HCT116 (cell line): ENCODE results near the gene SAE1. TPM values are rescaled to one million over a fixed set of nuclear protein-coding genes. Genes with fewer than 3 reads are reported as not detected.
"Not testable (repeated sequence)": the region's sequence is repeated elsewhere in the genome, so short reads cannot be mapped to it uniquely, and the experiment has no call there.

Source experiments
- ATAC-seq: fragments of 200-7000 bp; cut with Tn5 transposase; 2 replicates; pipeline ENCODE4 v1.9.1; 2020; ENCODE audit warnings: mild to moderate bottlenecking, moderate library complexity
- BruUV-seq: library from RNA; stranded (reverse); fragments of 400-500 nt; replicated peaks from 2 replicates; lab custom pipeline; 2021; lab: Mats Ljungman, UMichigan
- CTCF ChIA-PET: fragments of 300-600 bp; sonication (Branson Sonifier 250); formaldehyde crosslinking; loops from one replicate; lab custom pipeline; 2021; ENCODE audit warnings: antibody characterized with exemption; lab: Charles Lee
- POLR2A ChIA-PET: fragments of 300-600, 350-600 bp; sonication (Branson Sonifier 250); formaldehyde crosslinking; loops from one replicate; lab custom pipeline; 2021; ENCODE audit warnings: antibody characterized with exemption; lab: Charles Lee
- RAD21 ChIA-PET, 2 experiments: fragments of 300-600 bp; sonication (Branson Sonifier 250); formaldehyde crosslinking; loops; one replicate each; lab custom pipeline; 2023; ENCODE audit warnings: low total read pairs in 2 of 2; ENCODE audit not compliant: uncharacterized antibody in 2 of 2, unreplicated experiment in 2 of 2, low non-redundant PET in 1 of 2; lab: Charles Lee
- DNase-seq: peaks from one replicate; pipeline ENCODE4 v3.0.0-alpha.2; 2010; ENCODE audit warnings: low read depth, low spot score
- H2AFZ ChIP-seq: fragments of 200-600 bp; shearing (Covaris generic), sonication (generic); 2 replicates; pipeline ENCODE4 v1.6.1; 2017; ENCODE audit warnings: low read depth, mixed run types, mixed read lengths, antibody characterized with exemption, low read length; ENCODE audit not compliant: poor library complexity, severe bottlenecking
- H3K27ac ChIP-seq: 2 replicates; pipeline ENCODE4 v1.5.1; 2012; ENCODE audit warnings: low read depth, low read length
- H3K27me3 ChIP-seq: fragments of 200-600 bp; sonication (generic); 2 replicates; pipeline ENCODE4 v1.6.1; 2016; ENCODE audit warnings: mixed run types, low read length, mixed read lengths; ENCODE audit not compliant: insufficient read depth
- H3K36me3 ChIP-seq, 2 experiments: fragments of 200-500 bp in 1 of 2; fragments of 200-600 bp in 1 of 2; sonication (Bioruptor generic) in 1 of 2; sonication (generic) in 1 of 2; 2 replicates each; pipeline versions ENCODE4 v1.5.1 to v1.6.1; 2014 to 2016; ENCODE audit warnings: low read length in 2 of 2, inconsistent platforms in 1 of 2, mixed read lengths in 1 of 2, mixed run types in 1 of 2; ENCODE audit not compliant: insufficient read depth in 2 of 2, control insufficient read depth in 1 of 2
- H3K4me1 ChIP-seq, 2 experiments: fragments of 200-600 bp in 1 of 2; sonication (generic) in 1 of 2; 2 replicates each; pipeline versions ENCODE4 v1.5.1 to v1.6.1; 2012 to 2017; ENCODE audit warnings: low read length in 2 of 2, inconsistent platforms in 1 of 2, mild to moderate bottlenecking in 1 of 2, mixed read lengths in 1 of 2, mixed run types in 1 of 2, moderate library complexity in 1 of 2; ENCODE audit not compliant: insufficient read depth in 2 of 2, control insufficient read depth in 1 of 2
- H3K4me2 ChIP-seq: fragments of 200-600 bp; sonication (generic); 2 replicates; pipeline ENCODE4 v1.6.1; 2017; ENCODE audit warnings: mixed run types, low read length, mixed read lengths
- H3K4me3 ChIP-seq, 2 experiments: fragments of 200-600 bp in 1 of 2; sonication (generic) in 1 of 2; replicated peaks in 1 of 2; 2 replicates each; pipeline ENCODE4 v1.5.1; 2011 to 2016; ENCODE audit warnings: low read length in 2 of 2, control low read depth in 1 of 2, low read depth in 1 of 2, mild to moderate bottlenecking in 1 of 2, mixed read lengths in 1 of 2, mixed run types in 1 of 2
- H3K79me2 ChIP-seq: fragments of 200-600 bp; sonication (generic); 2 replicates; pipeline ENCODE4 v1.6.1; 2017; ENCODE audit warnings: mild to moderate bottlenecking, mixed run types, low read length, moderate library complexity, mixed read lengths; ENCODE audit not compliant: insufficient read depth
- H3K9ac ChIP-seq: fragments of 200-600 bp; sonication (generic); 2 replicates; pipeline ENCODE4 v1.6.1; 2016; ENCODE audit warnings: low read length, mixed read lengths
- H3K9me2 ChIP-seq: fragments of 200-600 bp; sonication (generic), shearing (Covaris generic); 2 replicates; pipeline ENCODE4 v1.6.1; 2017; ENCODE audit warnings: mixed run types, mild to moderate bottlenecking, moderate library complexity; ENCODE audit not compliant: insufficient read depth
- H3K9me3 ChIP-seq, 2 experiments: fragments of 200-500 bp in 1 of 2; fragments of 200-600 bp in 1 of 2; sonication (Bioruptor generic) in 1 of 2; sonication (generic) in 1 of 2; 2 replicates each; pipeline ENCODE4 v1.6.1; 2014 to 2017; ENCODE audit warnings: low read length in 2 of 2, mixed read lengths in 2 of 2, inconsistent platforms in 1 of 2, low read depth in 1 of 2, mild to moderate bottlenecking in 1 of 2, mixed run types in 1 of 2, moderate library complexity in 1 of 2; ENCODE audit not compliant: control insufficient read depth in 1 of 2, insufficient read depth in 1 of 2
- H4K20me1 ChIP-seq: fragments of 200-600 bp; sonication (generic), shearing (Covaris generic); 2 replicates; pipeline ENCODE4 v1.6.1; 2017; ENCODE audit warnings: mixed run types, mild to moderate bottlenecking, moderate library complexity; ENCODE audit not compliant: insufficient read depth
- CBX3 ChIP-seq: IDR thresholded peaks from 2 replicates; pipeline ENCODE4 v1.6.1; 2012; ENCODE audit warnings: low read depth
- EGR1 ChIP-seq: IDR thresholded peaks from 2 replicates; pipeline ENCODE4 v1.6.1; 2012; ENCODE audit warnings: low read depth
- ELF1 ChIP-seq: IDR thresholded peaks from 2 replicates; pipeline ENCODE4 v1.6.1; 2012; ENCODE audit warnings: low read depth, borderline replicate concordance
- MAX ChIP-seq: IDR thresholded peaks from 2 replicates; pipeline ENCODE4 v1.6.1; 2012
- POLR2AphosphoS5 ChIP-seq: IDR thresholded peaks from 2 replicates; pipeline ENCODE4 v1.6.1; 2011; ENCODE audit warnings: mild to moderate bottlenecking, low read depth, low read length, moderate library complexity
- RAD21 ChIP-seq: IDR thresholded peaks from 2 replicates; pipeline ENCODE4 v1.6.1; 2012; ENCODE audit warnings: low read depth, mild to moderate bottlenecking
- intact Hi-C: fragments of 100-400 bp; cut with micrococcal nuclease; formaldehyde crosslinking; loops from 2 replicates; pipeline ENCODE4 v1.10.0; 2022
- total RNA-seq: library from RNA; stranded (reverse); gene quantifications from one replicate; pipeline ENCODE4 v1.2.1, GENCODE V29; 2021; ENCODE audit not compliant: unreplicated experiment
- TF ChIP-seq, protein P1 (sequence below), 3 experiments: fragments of 200-600 bp in 1 of 3; sonication (generic) in 1 of 3; IDR thresholded peaks in 2 of 3; conservative IDR thresholded peaks in 1 of 3; 2 replicates each; pipeline ENCODE4 v1.5.1; 2012 to 2017; ENCODE audit warnings: low read depth in 2 of 3, low read length in 2 of 3, antibody characterized with exemption in 1 of 3, borderline replicate concordance in 1 of 3, control low read depth in 1 of 3, mild to moderate bottlenecking in 1 of 3, mixed read lengths in 1 of 3, mixed run types in 1 of 3, moderate library complexity in 1 of 3; ENCODE audit not compliant: insufficient read depth in 1 of 3

SAE1 gene
- total RNA-seq, 1 experiment from 2014 or later, result 213 TPM

- TF ChIP-seq, protein P1, sequence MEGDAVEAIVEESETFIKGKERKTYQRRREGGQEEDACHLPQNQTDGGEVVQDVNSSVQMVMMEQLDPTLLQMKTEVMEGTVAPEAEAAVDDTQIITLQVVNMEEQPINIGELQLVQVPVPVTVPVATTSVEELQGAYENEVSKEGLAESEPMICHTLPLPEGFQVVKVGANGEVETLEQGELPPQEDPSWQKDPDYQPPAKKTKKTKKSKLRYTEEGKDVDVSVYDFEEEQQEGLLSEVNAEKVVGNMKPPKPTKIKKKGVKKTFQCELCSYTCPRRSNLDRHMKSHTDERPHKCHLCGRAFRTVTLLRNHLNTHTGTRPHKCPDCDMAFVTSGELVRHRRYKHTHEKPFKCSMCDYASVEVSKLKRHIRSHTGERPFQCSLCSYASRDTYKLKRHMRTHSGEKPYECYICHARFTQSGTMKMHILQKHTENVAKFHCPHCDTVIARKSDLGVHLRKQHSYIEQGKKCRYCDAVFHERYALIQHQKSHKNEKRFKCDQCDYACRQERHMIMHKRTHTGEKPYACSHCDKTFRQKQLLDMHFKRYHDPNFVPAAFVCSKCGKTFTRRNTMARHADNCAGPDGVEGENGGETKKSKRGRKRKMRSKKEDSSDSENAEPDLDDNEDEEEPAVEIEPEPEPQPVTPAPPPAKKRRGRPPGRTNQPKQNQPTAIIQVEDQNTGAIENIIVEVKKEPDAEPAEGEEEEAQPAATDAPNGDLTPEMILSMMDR (IDR thresholded peaks at IDR 0.05 in 2 of 3, conservative IDR thresholded peaks at IDR 0.05 in 1 of 3; ENCODE audit: borderline replicate concordance in 1 of 3, insufficient read depth in 1 of 3, low read depth in 2 of 3, low read length in 2 of 3), result peak; percentile 87 to 97 (median 97)
- TF ChIP-seq POLR2AphosphoS5, result peak; percentile 52; the same call in 1 of the 2 replicates
Measured at GRCh38 chr19:47243776-47244547, 113.3 kb downstream of the SAE1 start (continued).

DNA sequence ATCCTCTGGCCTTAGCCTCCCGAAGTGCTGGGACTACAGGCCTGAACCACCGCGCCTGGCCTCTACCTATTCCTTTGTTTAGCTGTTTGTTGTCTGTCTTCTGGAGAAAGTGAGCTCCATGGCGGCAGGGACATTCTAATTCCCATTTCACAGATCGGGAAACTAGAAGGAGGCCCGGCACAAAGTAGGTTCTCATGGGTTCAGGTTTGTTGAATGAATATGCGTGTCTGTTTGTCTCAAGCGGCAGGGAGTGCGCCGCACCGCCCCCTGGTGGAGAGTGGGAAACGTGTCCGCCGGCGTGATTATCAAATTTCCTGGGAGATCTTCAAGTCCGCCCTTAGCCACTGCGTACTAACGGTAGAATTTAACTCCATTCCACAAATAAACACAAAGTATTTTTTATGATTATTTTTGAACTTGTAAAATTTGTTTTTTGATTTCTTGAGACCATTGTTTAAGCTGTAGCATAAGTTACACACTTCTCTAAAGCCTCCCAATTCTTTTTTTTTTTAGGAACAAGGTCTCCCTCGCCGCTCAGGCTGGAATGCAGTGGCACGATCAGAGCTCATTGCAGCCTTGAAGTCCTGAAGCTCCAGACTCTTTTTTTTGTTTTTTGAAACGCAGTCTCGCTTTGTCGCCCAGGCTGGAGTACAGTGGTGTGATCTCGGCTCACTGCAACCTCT, 116.8 kb downstream of the SAE1 start:
- no peaks in the 10 kb centered on the region for H3K9me2 ChIP-seq
- no peak for DNase-seq
- no peak overlapping the region for H3K4me3 ChIP-seq
- H3K4me2 ChIP-seq, result peak overlapping the region; percentile 29; the same call in 1 of the 2 replicates
- H3K4me1 ChIP-seq, result peaks cover 21 to 38% of the 10 kb centered on the region in 2 experiments; a peak in 3 of 4 replicates
- ChIA-PET POLR2A (interaction anchor here (1.3 kb wide), 1 partner anchor 21 kb away, joined by 8 read pairs; no protein-coding TSS in a partner anchor), RAD21 (no interaction called here), CTCF (interaction anchor here (0.7 to 5.7 kb wide), 7 partner anchors 9 to 235 kb away, joined by 3 to 103 read pairs (median 4); partner anchors contain the start of genes CCDC9 and INAFM1)
- H3K27ac ChIP-seq, result no peak overlapping the region
- no peaks in the 10 kb centered on the region for H3K36me3 ChIP-seq
- H2AFZ ChIP-seq, result peak overlapping the region; percentile 24
- ATAC-seq, result peak; percentile 41
- TF ChIP-seq, protein P1 (IDR thresholded peaks at IDR 0.05 in 2 of 3, conservative IDR thresholded peaks at IDR 0.05 in 1 of 3; ENCODE audit: borderline replicate concordance in 1 of 3, insufficient read depth in 1 of 3, low read depth in 2 of 3, low read length in 2 of 3), result peak in 2 of 3 experiments; percentile 93 to 96; a peak in 5 of 6 replicates
- TF ChIP-seq RAD21, result peak; percentile 67
- peak; percentile 80; the same call in 1 of the 2 replicates for TF ChIP-seq CBX3
- TF ChIP-seq ELF1, result no peak
- 0 out of 2 replicates have a peak, but pooled peaks have one; percentile 50 for TF ChIP-seq MAX
- no peak for TF ChIP-seq EGR1
- intact Hi-C loops, result no loop called here
- no peaks in the 10 kb centered on the region for H3K9me3 ChIP-seq
- no peaks in the 10 kb centered on the region for H3K79me2 ChIP-seq
- H3K9ac ChIP-seq, result no peak overlapping the region
- no peaks in the 10 kb centered on the region for H4K20me1 ChIP-seq
- H3K27me3 ChIP-seq, result no peaks in the 10 kb centered on the region
- no TSS peak for BruUV-seq

DNA sequence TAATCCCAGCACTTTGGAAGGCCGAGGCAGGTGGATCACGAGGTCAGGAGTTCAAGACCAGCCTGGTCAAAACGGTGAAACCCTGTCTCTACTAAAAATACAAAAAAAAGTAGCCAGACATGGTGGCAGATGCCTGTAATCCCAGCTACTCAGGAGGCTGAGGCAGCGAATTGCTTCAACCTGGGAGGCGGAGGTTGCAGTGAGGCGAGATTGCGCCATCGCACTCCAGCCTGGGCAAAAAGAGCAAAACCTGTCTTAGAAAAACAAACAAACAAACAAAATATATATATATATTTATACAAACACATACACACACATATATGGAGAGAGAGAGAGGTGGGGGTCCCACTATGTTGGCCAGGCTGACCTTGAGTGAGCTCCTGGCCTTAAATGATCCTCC, 122.4 kb downstream of the SAE1 start:
- H3K9me3 ChIP-seq, DNase-seq, H4K20me1 ChIP-seq, H3K9me2 ChIP-seq, BruUV-seq, H3K36me3 ChIP-seq, H3K27me3 ChIP-seq, H3K79me2 ChIP-seq, intact Hi-C loops, RAD21 ChIA-PET, ATAC-seq: not testable (repeated sequence)
- peak overlapping the region; percentile 30; the same call in 1 of the 2 replicates for H3K9ac ChIP-seq
- peak overlapping the region; percentile 65 for H3K4me2 ChIP-seq
- peak overlapping the region; percentile 63 for H3K27ac ChIP-seq
- CTCF ChIA-PET, result interaction anchor here (3.0 kb wide), 1 partner anchor 8 kb away, joined by 21 read pairs; no protein-coding TSS in a partner anchor
- H3K4me1 ChIP-seq, result peaks cover 27 to 40% of the 10 kb centered on the region in 2 experiments
- H2AFZ ChIP-seq, result peak overlapping the region; percentile 42
- POLR2A ChIA-PET, result interaction anchor here (1.1 to 1.6 kb wide), 4 partner anchors 8 to 140 kb away, joined by 4 to 8 read pairs (median 5); partner anchors contain the start of gene ZC3H4
- H3K4me3 ChIP-seq, result peak overlapping the region in 1 of 2 experiments; percentile 31; a peak in 2 of 4 replicates
